Hepatocyte (in vitro differentiated cells): ENCODE measurements around the gene CD22. TPM values are rescaled to one million over a fixed set of nuclear protein-coding genes. Genes with fewer than 3 reads are reported as not detected.

ENCODE experiments used
- DNase-seq: peaks from one replicate; pipeline ENCODE4 v3.0.0-alpha.2; 2016; ENCODE audit warnings: low spot score
- H2AFZ ChIP-seq: fragments of 200-600 bp; sonication (generic); 2 replicates; pipeline ENCODE4 v1.6.0; 2016; ENCODE audit warnings: antibody characterized with exemption, mild to moderate bottlenecking
- H3K27ac ChIP-seq: fragments of 200-600 bp; sonication (generic); 2 replicates; pipeline ENCODE4 v1.5.1; 2016; ENCODE audit warnings: mild to moderate bottlenecking
- H3K27me3 ChIP-seq: fragments of 200-600 bp; sonication (generic); 2 replicates; pipeline ENCODE4 v1.6.1; 2016
- H3K36me3 ChIP-seq: fragments of 200-600 bp; sonication (generic); replicated peaks from 2 replicates; pipeline ENCODE4 v1.5.1; 2016; ENCODE audit warnings: low read depth; ENCODE audit not compliant: insufficient read depth
- H3K4me1 ChIP-seq: fragments of 200-600 bp; sonication (generic); 2 replicates; pipeline ENCODE4 v1.5.1; 2016; ENCODE audit warnings: mild to moderate bottlenecking, moderate library complexity; ENCODE audit not compliant: insufficient read depth
- H3K4me2 ChIP-seq: fragments of 200-600 bp; sonication (generic); 2 replicates; pipeline ENCODE4 v1.6.0; 2016
- H3K4me3 ChIP-seq: fragments of 200-600 bp; sonication (generic); 2 replicates; pipeline ENCODE4 v1.5.1; 2016; ENCODE audit warnings: mild to moderate bottlenecking
- H3K79me2 ChIP-seq: fragments of 200-600 bp; sonication (generic); 2 replicates; pipeline ENCODE4 v1.6.0; 2017; ENCODE audit warnings: mild to moderate bottlenecking
- H3K9me2 ChIP-seq: fragments of 200-600 bp; sonication (generic); replicated peaks from 2 replicates; pipeline ENCODE4 v1.6.0; 2017; ENCODE audit warnings: mild to moderate bottlenecking; ENCODE audit not compliant: insufficient read depth
- H3K9me3 ChIP-seq: fragments of 200-600 bp; sonication (generic); 2 replicates; pipeline ENCODE4 v1.5.1; 2016; ENCODE audit warnings: low read depth, mild to moderate bottlenecking
- H4K20me1 ChIP-seq: fragments of 200-600 bp; sonication (generic); 2 replicates; pipeline ENCODE4 v1.6.0; 2016; ENCODE audit warnings: mild to moderate bottlenecking; ENCODE audit not compliant: insufficient read depth, poor library complexity, severe bottlenecking
- EZH2 ChIP-seq: fragments of 200-600 bp; sonication (generic); IDR thresholded peaks from 2 replicates; pipeline ENCODE4 v1.6.1; 2016; ENCODE audit warnings: antibody characterized with exemption, mild to moderate bottlenecking, borderline replicate concordance
- EZH2phosphoT487 ChIP-seq: fragments of 200-600 bp; sonication (generic); IDR thresholded peaks from one replicate; pipeline ENCODE4 v1.6.1; 2018; ENCODE audit warnings: antibody characterized with exemption, mild to moderate bottlenecking, low read depth, moderate library complexity; ENCODE audit not compliant: unreplicated experiment, severe bottlenecking
- WGBS: methylation state at CpG from one replicate; pipeline ENCODE4 v1.1.6; 2016; ENCODE audit warnings: low lambda C conversion rate; ENCODE audit errors: missing lambda C conversion rate; 5-methylcytosine and 5-hydroxymethylcytosine counted together
- polyA plus RNA-seq: library from polyadenylated mRNA; unstranded; fragments of >200 nt; fragmentation: Nextera tagmentation; extraction: Ambion mirVana; gene quantifications from 2 replicates; pipeline ENCODE4 v1.2.1, GENCODE V29; 2016
- total RNA-seq: library from RNA; depleted of rRNA; stranded (reverse); fragments of >200 nt; gene quantifications from 2 replicates; pipeline ENCODE4 v1.2.3, GENCODE V29; 2014
- TF ChIP-seq, protein P1 (sequence below): fragments of 200-600 bp; sonication (generic); IDR thresholded peaks from 2 replicates; pipeline ENCODE4 v1.5.1; 2016; ENCODE audit warnings: antibody characterized with exemption, mild to moderate bottlenecking; ENCODE audit not compliant: poor library complexity

Gene CD22
- total and polyA plus RNA-seq, 2 experiments from 2014 or later, result 1.6 TPM; not detected in 1

DNA sequence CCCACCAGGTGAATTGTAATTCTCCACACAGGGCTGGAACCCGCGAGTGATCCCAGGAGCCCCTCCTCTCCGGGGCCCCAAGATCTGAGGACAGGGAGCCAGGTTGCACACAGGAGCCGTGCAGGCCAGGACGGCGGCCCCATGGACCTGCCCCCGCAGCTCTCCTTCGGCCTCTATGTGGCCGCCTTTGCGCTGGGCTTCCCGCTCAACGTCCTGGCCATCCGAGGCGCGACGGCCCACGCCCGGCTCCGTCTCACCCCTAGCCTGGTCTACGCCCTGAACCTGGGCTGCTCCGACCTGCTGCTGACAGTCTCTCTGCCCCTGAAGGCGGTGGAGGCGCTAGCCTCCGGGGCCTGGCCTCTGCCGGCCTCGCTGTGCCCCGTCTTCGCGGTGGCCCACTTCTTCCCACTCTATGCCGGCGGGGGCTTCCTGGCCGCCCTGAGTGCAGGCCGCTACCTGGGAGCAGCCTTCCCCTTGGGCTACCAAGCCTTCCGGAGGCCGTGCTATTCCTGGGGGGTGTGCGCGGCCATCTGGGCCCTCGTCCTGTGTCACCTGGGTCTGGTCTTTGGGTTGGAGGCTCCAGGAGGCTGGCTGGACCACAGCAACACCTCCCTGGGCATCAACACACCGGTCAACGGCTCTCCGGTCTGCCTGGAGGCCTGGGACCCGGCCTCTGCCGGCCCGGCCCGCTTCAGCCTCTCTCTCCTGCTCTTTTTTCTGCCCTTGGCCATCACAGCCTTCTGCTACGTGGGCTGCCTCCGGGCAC lies 22.6 kb downstream of the CD22 start:
- no peaks in the 10 kb centered on the region for H3K9me2 ChIP-seq
- no peak overlapping the region for H3K4me3 ChIP-seq
- no peaks in the 10 kb centered on the region for H3K36me3 ChIP-seq
- no peaks in the 10 kb centered on the region for H3K27me3 ChIP-seq
- no peak overlapping the region for H3K27ac ChIP-seq
- H3K4me2 ChIP-seq, result no peak overlapping the region
- 95% methylated on average over 46 of the region's 47 CpGs for WGBS
- no peak overlapping the region for H2AFZ ChIP-seq
- TF ChIP-seq EZH2phosphoT487 (no peak), EZH2 (no peak)
- TF ChIP-seq, protein P1, sequence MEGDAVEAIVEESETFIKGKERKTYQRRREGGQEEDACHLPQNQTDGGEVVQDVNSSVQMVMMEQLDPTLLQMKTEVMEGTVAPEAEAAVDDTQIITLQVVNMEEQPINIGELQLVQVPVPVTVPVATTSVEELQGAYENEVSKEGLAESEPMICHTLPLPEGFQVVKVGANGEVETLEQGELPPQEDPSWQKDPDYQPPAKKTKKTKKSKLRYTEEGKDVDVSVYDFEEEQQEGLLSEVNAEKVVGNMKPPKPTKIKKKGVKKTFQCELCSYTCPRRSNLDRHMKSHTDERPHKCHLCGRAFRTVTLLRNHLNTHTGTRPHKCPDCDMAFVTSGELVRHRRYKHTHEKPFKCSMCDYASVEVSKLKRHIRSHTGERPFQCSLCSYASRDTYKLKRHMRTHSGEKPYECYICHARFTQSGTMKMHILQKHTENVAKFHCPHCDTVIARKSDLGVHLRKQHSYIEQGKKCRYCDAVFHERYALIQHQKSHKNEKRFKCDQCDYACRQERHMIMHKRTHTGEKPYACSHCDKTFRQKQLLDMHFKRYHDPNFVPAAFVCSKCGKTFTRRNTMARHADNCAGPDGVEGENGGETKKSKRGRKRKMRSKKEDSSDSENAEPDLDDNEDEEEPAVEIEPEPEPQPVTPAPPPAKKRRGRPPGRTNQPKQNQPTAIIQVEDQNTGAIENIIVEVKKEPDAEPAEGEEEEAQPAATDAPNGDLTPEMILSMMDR, result no peak
- H3K4me1 ChIP-seq, result no peaks in the 10 kb centered on the region
- no peaks in the 10 kb centered on the region for H3K79me2 ChIP-seq
- no peaks in the 10 kb centered on the region for H3K9me3 ChIP-seq
- H4K20me1 ChIP-seq, result no peaks in the 10 kb centered on the region
- no peak for DNase-seq

DNA sequence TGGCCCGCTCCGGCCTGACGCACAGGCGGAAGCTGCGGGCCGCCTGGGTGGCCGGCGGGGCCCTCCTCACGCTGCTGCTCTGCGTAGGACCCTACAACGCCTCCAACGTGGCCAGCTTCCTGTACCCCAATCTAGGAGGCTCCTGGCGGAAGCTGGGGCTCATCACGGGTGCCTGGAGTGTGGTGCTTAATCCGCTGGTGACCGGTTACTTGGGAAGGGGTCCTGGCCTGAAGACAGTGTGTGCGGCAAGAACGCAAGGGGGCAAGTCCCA lies 23.1 kb downstream of the CD22 start:
- Histone ChIP-seq H3K27me3 (no peaks in the 10 kb centered on the region), H2AFZ (no peak overlapping the region), H3K4me1 (no peaks in the 10 kb centered on the region), H3K4me2 (no peak overlapping the region), H3K4me3 (no peak overlapping the region), H3K79me2 (no peaks in the 10 kb centered on the region), H3K9me2 (no peaks in the 10 kb centered on the region), H4K20me1 (no peaks in the 10 kb centered on the region), H3K27ac (no peak overlapping the region), H3K9me3 (no peaks in the 10 kb centered on the region), H3K36me3 (no peaks in the 10 kb centered on the region)
- no peak for DNase-seq
- TF ChIP-seq, protein P1, result no peak
- TF ChIP-seq EZH2phosphoT487 (no peak), EZH2 (no peak)
- 88% methylated on average over 18 of the region's 18 CpGs for WGBS

DNA sequence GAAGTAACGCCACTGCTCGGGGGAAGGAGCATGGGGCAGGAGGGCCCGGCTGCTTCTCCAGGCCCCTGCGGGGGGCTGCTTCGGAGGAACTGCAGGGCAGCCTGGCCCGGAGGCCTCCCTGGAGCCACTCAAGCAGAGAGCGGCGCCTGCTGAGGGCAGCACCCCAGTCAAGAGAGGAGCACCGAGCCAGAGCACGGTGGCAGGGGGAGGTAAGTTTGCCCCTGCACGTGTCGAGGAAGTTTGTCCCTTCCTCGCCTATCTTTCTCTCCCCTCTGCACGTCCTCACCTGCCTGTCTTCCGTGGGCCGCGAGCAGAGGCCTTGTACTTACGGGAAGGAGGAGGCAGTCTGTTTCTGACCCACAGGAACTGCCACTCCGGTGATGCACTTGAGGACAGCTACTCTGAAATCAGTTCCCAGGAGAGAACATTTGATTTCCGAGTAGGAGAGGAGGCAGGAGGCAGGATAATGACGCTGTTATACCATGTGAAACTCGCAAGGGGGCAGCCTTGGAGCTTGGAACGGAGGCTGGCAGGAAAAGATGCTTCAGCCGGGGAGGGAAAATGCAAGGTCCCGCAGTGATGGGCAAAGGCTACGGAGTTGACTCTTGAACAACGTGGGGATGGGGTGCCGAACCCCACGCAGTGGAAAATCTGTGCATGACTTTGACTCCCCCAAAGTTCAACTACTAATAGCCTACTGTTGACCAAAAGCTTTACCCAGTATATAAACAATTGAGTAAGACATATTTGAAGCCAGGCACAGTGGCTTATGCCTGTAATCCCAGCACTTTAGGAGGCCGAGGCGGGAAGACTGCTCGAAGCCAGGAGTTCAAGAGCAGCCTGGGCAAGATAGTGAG lies 23.7 kb downstream of the CD22 start:
- WGBS, result 42% methylated on average over 32 of the region's 32 CpGs
- Histone ChIP-seq H4K20me1 (no peaks in the 10 kb centered on the region), H3K4me2 (no peak overlapping the region), H3K27me3 (no peaks in the 10 kb centered on the region), H3K4me1 (peaks cover 5% of the 10 kb centered on the region), H3K9me3 (no peaks in the 10 kb centered on the region), H3K27ac (peak overlapping the region; percentile 39), H3K9me2 (no peaks in the 10 kb centered on the region), H2AFZ (no peak overlapping the region), H3K4me3 (no peak overlapping the region), H3K79me2 (no peaks in the 10 kb centered on the region), H3K36me3 (no peaks in the 10 kb centered on the region)
- TF ChIP-seq, protein P1, result peak; percentile 88
- no peak for TF ChIP-seq EZH2
- TF ChIP-seq EZH2phosphoT487, result no peak
- DNase-seq, result peak; percentile 89
